Breast epithelium (tissue), 4 donors: ENCODE measurements around the gene PPM1F. TPM values are rescaled to one million over a fixed set of nuclear protein-coding genes. Genes with fewer than 3 reads are reported as not detected.

Experiments
- DNase-seq, 2 donors: peaks; one replicate each; pipeline ENCODE4 v3.0.0-alpha.2; 2019; ENCODE audit warnings: low spot score in 2 of 2
- H3K27ac ChIP-seq, 2 donors: fragments of 200-600 bp; sonication (generic) in 1 of 2; one replicate each; pipeline ENCODE4 v1.5.1; 2016 to 2019; ENCODE audit warnings: mild to moderate bottlenecking in 1 of 2
- H3K27me3 ChIP-seq, 2 donors: fragments of 200-600 bp; sonication (generic) in 1 of 2; one replicate each; pipeline versions ENCODE4 v1.5.1 to v1.6.0; 2017 to 2019; ENCODE audit warnings: control low read depth in 1 of 2, mild to moderate bottlenecking in 1 of 2
- H3K36me3 ChIP-seq: fragments of 200-600 bp; one replicate; pipeline ENCODE4 v1.5.1; 2019
- H3K4me1 ChIP-seq, 2 donors: fragments of 200-600 bp; sonication (generic); one replicate each; pipeline ENCODE4 v1.5.1; 2016 to 2019; ENCODE audit warnings: control low read depth in 1 of 2
- H3K4me3 ChIP-seq, 3 donors: fragments of 200-600 bp; sonication (generic); 1 replicate in 2 of 3; 2 replicates in 1 of 3; pipeline ENCODE4 v1.5.1; 2016 to 2019; ENCODE audit warnings: mild to moderate bottlenecking in 3 of 3, moderate library complexity in 2 of 3
- H3K9me3 ChIP-seq, 2 donors: fragments of 200-600 bp; sonication (generic) in 1 of 2; one replicate each; pipeline ENCODE4 v1.5.1; 2016 to 2019; ENCODE audit warnings: control low read depth in 1 of 2
- CTCF ChIP-seq, 3 donors: fragments of 450-650 bp; IDR thresholded peaks; one replicate each; pipeline ENCODE4 v1.5.1; 2016 to 2017; ENCODE audit warnings: antibody characterized with exemption in 3 of 3, mild to moderate bottlenecking in 3 of 3, moderate library complexity in 3 of 3
- POLR2A ChIP-seq: fragments of 450-650 bp; IDR thresholded peaks from one replicate; pipeline ENCODE4 v1.6.1; 2016; ENCODE audit warnings: antibody characterized with exemption, mild to moderate bottlenecking, moderate library complexity
- POLR2AphosphoS5 ChIP-seq, 3 donors: sonication (generic); formaldehyde crosslinking; IDR thresholded peaks; one replicate each; pipeline ENCODE4 v1.6.1; 2017; ENCODE audit warnings: antibody characterized with exemption in 3 of 3
- intact Hi-C: fragments of 100-400 bp; cut with DNase I; formaldehyde crosslinking; loops from one replicate; pipeline ENCODE4 v1.15.1; 2023; ENCODE audit warnings: low total_unique reads
- total RNA-seq, 3 donors: library from RNA; depleted of rRNA; stranded (reverse); fragments of >200 nt; gene quantifications; one replicate each; pipeline ENCODE4 v1.1.0, GENCODE V29; 2016

Gene PPM1F
- total RNA-seq, 3 donors from 2014 or later, result 24.3 to 45.2 (median 28.1) TPM

- Histone ChIP-seq H3K36me3 (peaks cover 27% of the 10 kb centered on the region), H3K9me3 (no peaks in the 10 kb centered on the region), H3K4me1 (no peaks in the 10 kb centered on the region), H3K27me3 (no peaks in the 10 kb centered on the region), H3K27ac (no peak overlapping the region), H3K4me3 (no peak overlapping the region)
- no peak for DNase-seq
- intact Hi-C loops, result no loop called here
- TF ChIP-seq POLR2A (no peak), CTCF (IDR thresholded peaks at IDR 0.05) (no peak), POLR2AphosphoS5 (IDR thresholded peaks at IDR 0.05) (no peak)
Observed at GRCh38 chr22:21966643-21967516, 14.2 kb upstream of the PPM1F start.

GRCh38 chr22:21965762-21966288 is 13.2 kb upstream of the PPM1F start:
- TF ChIP-seq CTCF (IDR thresholded peaks at IDR 0.05) (no peak), POLR2AphosphoS5 (IDR thresholded peaks at IDR 0.05) (no peak), POLR2A (no peak)
- Histone ChIP-seq H3K36me3 (peaks cover 21% of the 10 kb centered on the region), H3K9me3 (no peaks in the 10 kb centered on the region), H3K4me3 (no peak overlapping the region), H3K27ac (no peak overlapping the region), H3K27me3 (no peaks in the 10 kb centered on the region), H3K4me1 (no peaks in the 10 kb centered on the region)
- intact Hi-C loops, result no loop called here
- DNase-seq, result no peak

- TF ChIP-seq POLR2AphosphoS5 (IDR thresholded peaks at IDR 0.05), result no peak
- no peak for TF ChIP-seq CTCF (IDR thresholded peaks at IDR 0.05)
- no peak for TF ChIP-seq POLR2A
- no peaks in the 10 kb centered on the region for H3K27me3 ChIP-seq
- no peak overlapping the region for H3K27ac ChIP-seq
- no peak overlapping the region for H3K4me3 ChIP-seq
- no peak for DNase-seq
- intact Hi-C loops, result no loop called here
- H3K9me3 ChIP-seq, result no peaks in the 10 kb centered on the region
- peaks cover 21% of the 10 kb centered on the region for H3K36me3 ChIP-seq
- H3K4me1 ChIP-seq, result no peaks in the 10 kb centered on the region
Observed at GRCh38 chr22:21964918-21965484, 12.4 kb upstream of the PPM1F start.

GRCh38 chr22:21964234-21964633 is 11.6 kb upstream of the PPM1F start:
- Histone ChIP-seq H3K9me3 (no peaks in the 10 kb centered on the region), H3K27me3 (no peaks in the 10 kb centered on the region), H3K4me1 (no peaks in the 10 kb centered on the region), H3K27ac (no peak overlapping the region), H3K4me3 (no peak overlapping the region), H3K36me3 (peaks cover 21% of the 10 kb centered on the region)
- DNase-seq, result no peak
- intact Hi-C loops, result no loop called here
- TF ChIP-seq POLR2AphosphoS5 (IDR thresholded peaks at IDR 0.05), result no peak
- no peak for TF ChIP-seq CTCF (IDR thresholded peaks at IDR 0.05)
- TF ChIP-seq POLR2A, result no peak

- no peak overlapping the region for H3K4me3 ChIP-seq
- no peaks in the 10 kb centered on the region for H3K27me3 ChIP-seq
- no peaks in the 10 kb centered on the region for H3K4me1 ChIP-seq
- intact Hi-C loops, result no loop called here
- no peak overlapping the region for H3K27ac ChIP-seq
- peaks cover 21% of the 10 kb centered on the region for H3K36me3 ChIP-seq
- H3K9me3 ChIP-seq, result no peaks in the 10 kb centered on the region
- no peak for DNase-seq
- no peak for TF ChIP-seq POLR2AphosphoS5 (IDR thresholded peaks at IDR 0.05)
- TF ChIP-seq CTCF (IDR thresholded peaks at IDR 0.05), result no peak
- TF ChIP-seq POLR2A, result no peak
Observed at GRCh38 chr22:21963790-21964211, 11.2 kb upstream of the PPM1F start.
